GM23338 (cell line): ENCODE measurements around the gene NOD1. TPM values are rescaled to one million over a fixed set of nuclear protein-coding genes. Genes with fewer than 3 reads are reported as not detected.

ENCODE experiments used
- ATAC-seq: fragments of 200-7000 bp; cut with Tn5 transposase; 3 replicates; pipeline ENCODE4 v1.9.1; 2020
- DNase-seq: peaks from one replicate; pipeline ENCODE4 v3.0.0-alpha.2; 2015; ENCODE audit warnings: low spot score
- H2AFZ ChIP-seq: fragments of 200-600 bp; sonication (generic); 2 replicates; pipeline ENCODE4 v1.8.0; 2016; ENCODE audit warnings: antibody characterized with exemption, mild to moderate bottlenecking, moderate library complexity
- H3F3A ChIP-seq: fragments of 200-600 bp; sonication (generic); replicated peaks from 2 replicates; pipeline ENCODE4 v1.8.0; 2017; ENCODE audit warnings: antibody characterized with exemption, mixed run types, low read depth
- H3K27ac ChIP-seq: fragments of 200-600 bp; sonication (generic); 2 replicates; pipeline ENCODE4 v1.6.1; 2016; ENCODE audit warnings: low read depth
- H3K27me3 ChIP-seq: fragments of 200-600 bp; sonication (generic); 2 replicates; pipeline ENCODE4 v1.8.0; 2016; ENCODE audit warnings: mild to moderate bottlenecking, mixed run types, moderate library complexity; ENCODE audit not compliant: insufficient read depth
- H3K36me3 ChIP-seq: fragments of 200-600 bp; sonication (generic); 2 replicates; pipeline ENCODE4 v1.8.0; 2016; ENCODE audit warnings: mild to moderate bottlenecking; ENCODE audit not compliant: insufficient read depth
- H3K4me1 ChIP-seq: fragments of 200-600 bp; sonication (generic); 2 replicates; pipeline ENCODE4 v1.8.0; 2016; ENCODE audit warnings: mild to moderate bottlenecking, moderate library complexity; ENCODE audit not compliant: insufficient read depth
- H3K4me2 ChIP-seq: fragments of 200-600 bp; sonication (generic); 2 replicates; pipeline ENCODE4 v1.7.1; 2017; ENCODE audit warnings: mixed run types
- H3K4me3 ChIP-seq: fragments of 200-600 bp; sonication (generic); 2 replicates; pipeline ENCODE4 v1.6.1; 2016; ENCODE audit warnings: mixed run types
- H3K79me2 ChIP-seq: fragments of 200-600 bp; sonication (generic); replicated peaks from 2 replicates; pipeline ENCODE4 v1.8.0; 2017; ENCODE audit warnings: mild to moderate bottlenecking; ENCODE audit not compliant: insufficient read depth
- H3K9me2 ChIP-seq: fragments of 200-600 bp; sonication (generic); 2 replicates; pipeline ENCODE4 v1.8.0; 2017; ENCODE audit not compliant: insufficient read depth
- H4K20me1 ChIP-seq: fragments of 200-600 bp; sonication (generic); replicated peaks from 2 replicates; pipeline ENCODE4 v1.8.0; 2017; ENCODE audit warnings: mild to moderate bottlenecking; ENCODE audit not compliant: insufficient read depth
- H3K27ac Mint-ChIP-seq: 2 replicates; pipeline ENCODE4 v1.8.0; 2020; ENCODE audit warnings: inconsistent platforms, mild to moderate bottlenecking, moderate library complexity, mixed read lengths
- H3K27me3 Mint-ChIP-seq: 3 replicates; pipeline ENCODE4 v1.8.0; 2022; ENCODE audit warnings: low read depth, mild to moderate bottlenecking, moderate library complexity, mixed read lengths, inconsistent platforms; ENCODE audit not compliant: insufficient read depth, poor library complexity
- H3K36me3 Mint-ChIP-seq: 3 replicates; pipeline ENCODE4 v1.8.0; 2021; ENCODE audit warnings: low read depth, mild to moderate bottlenecking, inconsistent platforms, moderate library complexity, mixed read lengths
- H3K4me1 Mint-ChIP-seq: 3 replicates; pipeline ENCODE4 v1.8.0; 2020; ENCODE audit warnings: mild to moderate bottlenecking, inconsistent platforms, mixed read lengths
- H3K4me3 Mint-ChIP-seq: 3 replicates; pipeline ENCODE4 v1.8.0; 2021; ENCODE audit warnings: moderate library complexity, mild to moderate bottlenecking, inconsistent platforms, mixed read lengths
- H3K9me3 Mint-ChIP-seq: 3 replicates; pipeline ENCODE4 v1.8.0; 2020; ENCODE audit warnings: moderate library complexity, mild to moderate bottlenecking, inconsistent platforms, mixed read lengths
- EZH2 ChIP-seq: fragments of 200-600 bp; sonication (generic); IDR thresholded peaks from one replicate; pipeline ENCODE4 v1.8.0; 2017; ENCODE audit warnings: antibody characterized with exemption, mild to moderate bottlenecking, low read depth; ENCODE audit not compliant: unreplicated experiment
- EZH2phosphoT487 ChIP-seq: fragments of 200-600 bp; sonication (generic); IDR thresholded peaks from one replicate; pipeline ENCODE4 v1.8.1; 2018; ENCODE audit warnings: antibody characterized with exemption; ENCODE audit not compliant: unreplicated experiment
- JUNB ChIP-seq: IDR thresholded peaks from one replicate; pipeline ENCODE4 v1.6.1; 2016; ENCODE audit warnings: antibody characterized with exemption; ENCODE audit not compliant: unreplicated experiment
- NANOG ChIP-seq: IDR thresholded peaks from 2 replicates; pipeline ENCODE4 v1.6.1; 2016; ENCODE audit warnings: antibody characterized with exemption, borderline replicate concordance
- polyA plus RNA-seq: library from polyadenylated mRNA; unstranded; fragments of >200 nt; fragmentation: Nextera tagmentation; extraction: Ambion mirVana; gene quantifications from 2 replicates; pipeline ENCODE4 v1.2.1, GENCODE V29; 2016
- total RNA-seq: library from RNA; depleted of rRNA; stranded (reverse); fragments of >200 nt; shearing (Covaris generic); gene quantifications from 2 replicates; pipeline ENCODE4 v1.2.3, GENCODE V29; 2014
- TF ChIP-seq, protein P1 (sequence below): fragments of 250-450 bp; sonication (Bioruptor Pico); IDR thresholded peaks from 2 replicates; pipeline ENCODE4 v1.5.0; 2020; ENCODE audit warnings: mild to moderate bottlenecking, moderate library complexity

Gene NOD1
- total and polyA plus RNA-seq, 2 experiments from 2014 or later: 2.1 to 7.3 TPM

DNA sequence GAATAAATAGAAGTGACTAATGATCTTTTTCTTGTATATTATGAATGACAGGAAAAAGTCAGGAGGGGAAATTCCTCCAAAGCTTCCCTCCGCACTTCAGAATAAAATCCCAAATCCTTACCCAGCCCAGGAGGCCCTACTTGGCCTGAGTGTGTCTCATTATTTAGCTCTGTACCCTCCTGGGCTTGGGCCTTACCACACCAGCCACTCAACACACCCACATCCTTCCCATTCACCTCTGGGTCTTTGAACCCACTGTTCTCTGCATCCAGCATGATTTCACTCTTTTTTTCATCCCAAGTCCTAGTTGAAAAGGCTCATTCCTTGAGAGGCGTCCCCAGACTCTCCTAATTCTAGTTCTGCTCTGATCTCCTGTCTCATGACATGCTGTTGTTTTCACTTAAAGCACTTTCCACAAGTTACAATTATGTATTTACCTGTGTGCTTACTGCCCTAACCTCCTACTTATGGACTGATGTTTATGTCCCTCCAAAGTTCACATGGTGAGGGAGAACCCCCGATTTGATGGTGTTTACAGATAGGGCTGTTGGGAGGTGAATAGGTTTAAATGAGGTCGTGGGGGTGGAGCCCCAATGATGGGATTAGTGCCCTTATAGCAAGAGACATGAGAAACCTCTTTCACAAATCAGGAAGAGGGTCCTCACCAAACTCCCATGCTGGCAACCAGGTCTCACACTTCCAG is 6.4 kb downstream of the NOD1 start (continued):
- TF ChIP-seq, protein P1, sequence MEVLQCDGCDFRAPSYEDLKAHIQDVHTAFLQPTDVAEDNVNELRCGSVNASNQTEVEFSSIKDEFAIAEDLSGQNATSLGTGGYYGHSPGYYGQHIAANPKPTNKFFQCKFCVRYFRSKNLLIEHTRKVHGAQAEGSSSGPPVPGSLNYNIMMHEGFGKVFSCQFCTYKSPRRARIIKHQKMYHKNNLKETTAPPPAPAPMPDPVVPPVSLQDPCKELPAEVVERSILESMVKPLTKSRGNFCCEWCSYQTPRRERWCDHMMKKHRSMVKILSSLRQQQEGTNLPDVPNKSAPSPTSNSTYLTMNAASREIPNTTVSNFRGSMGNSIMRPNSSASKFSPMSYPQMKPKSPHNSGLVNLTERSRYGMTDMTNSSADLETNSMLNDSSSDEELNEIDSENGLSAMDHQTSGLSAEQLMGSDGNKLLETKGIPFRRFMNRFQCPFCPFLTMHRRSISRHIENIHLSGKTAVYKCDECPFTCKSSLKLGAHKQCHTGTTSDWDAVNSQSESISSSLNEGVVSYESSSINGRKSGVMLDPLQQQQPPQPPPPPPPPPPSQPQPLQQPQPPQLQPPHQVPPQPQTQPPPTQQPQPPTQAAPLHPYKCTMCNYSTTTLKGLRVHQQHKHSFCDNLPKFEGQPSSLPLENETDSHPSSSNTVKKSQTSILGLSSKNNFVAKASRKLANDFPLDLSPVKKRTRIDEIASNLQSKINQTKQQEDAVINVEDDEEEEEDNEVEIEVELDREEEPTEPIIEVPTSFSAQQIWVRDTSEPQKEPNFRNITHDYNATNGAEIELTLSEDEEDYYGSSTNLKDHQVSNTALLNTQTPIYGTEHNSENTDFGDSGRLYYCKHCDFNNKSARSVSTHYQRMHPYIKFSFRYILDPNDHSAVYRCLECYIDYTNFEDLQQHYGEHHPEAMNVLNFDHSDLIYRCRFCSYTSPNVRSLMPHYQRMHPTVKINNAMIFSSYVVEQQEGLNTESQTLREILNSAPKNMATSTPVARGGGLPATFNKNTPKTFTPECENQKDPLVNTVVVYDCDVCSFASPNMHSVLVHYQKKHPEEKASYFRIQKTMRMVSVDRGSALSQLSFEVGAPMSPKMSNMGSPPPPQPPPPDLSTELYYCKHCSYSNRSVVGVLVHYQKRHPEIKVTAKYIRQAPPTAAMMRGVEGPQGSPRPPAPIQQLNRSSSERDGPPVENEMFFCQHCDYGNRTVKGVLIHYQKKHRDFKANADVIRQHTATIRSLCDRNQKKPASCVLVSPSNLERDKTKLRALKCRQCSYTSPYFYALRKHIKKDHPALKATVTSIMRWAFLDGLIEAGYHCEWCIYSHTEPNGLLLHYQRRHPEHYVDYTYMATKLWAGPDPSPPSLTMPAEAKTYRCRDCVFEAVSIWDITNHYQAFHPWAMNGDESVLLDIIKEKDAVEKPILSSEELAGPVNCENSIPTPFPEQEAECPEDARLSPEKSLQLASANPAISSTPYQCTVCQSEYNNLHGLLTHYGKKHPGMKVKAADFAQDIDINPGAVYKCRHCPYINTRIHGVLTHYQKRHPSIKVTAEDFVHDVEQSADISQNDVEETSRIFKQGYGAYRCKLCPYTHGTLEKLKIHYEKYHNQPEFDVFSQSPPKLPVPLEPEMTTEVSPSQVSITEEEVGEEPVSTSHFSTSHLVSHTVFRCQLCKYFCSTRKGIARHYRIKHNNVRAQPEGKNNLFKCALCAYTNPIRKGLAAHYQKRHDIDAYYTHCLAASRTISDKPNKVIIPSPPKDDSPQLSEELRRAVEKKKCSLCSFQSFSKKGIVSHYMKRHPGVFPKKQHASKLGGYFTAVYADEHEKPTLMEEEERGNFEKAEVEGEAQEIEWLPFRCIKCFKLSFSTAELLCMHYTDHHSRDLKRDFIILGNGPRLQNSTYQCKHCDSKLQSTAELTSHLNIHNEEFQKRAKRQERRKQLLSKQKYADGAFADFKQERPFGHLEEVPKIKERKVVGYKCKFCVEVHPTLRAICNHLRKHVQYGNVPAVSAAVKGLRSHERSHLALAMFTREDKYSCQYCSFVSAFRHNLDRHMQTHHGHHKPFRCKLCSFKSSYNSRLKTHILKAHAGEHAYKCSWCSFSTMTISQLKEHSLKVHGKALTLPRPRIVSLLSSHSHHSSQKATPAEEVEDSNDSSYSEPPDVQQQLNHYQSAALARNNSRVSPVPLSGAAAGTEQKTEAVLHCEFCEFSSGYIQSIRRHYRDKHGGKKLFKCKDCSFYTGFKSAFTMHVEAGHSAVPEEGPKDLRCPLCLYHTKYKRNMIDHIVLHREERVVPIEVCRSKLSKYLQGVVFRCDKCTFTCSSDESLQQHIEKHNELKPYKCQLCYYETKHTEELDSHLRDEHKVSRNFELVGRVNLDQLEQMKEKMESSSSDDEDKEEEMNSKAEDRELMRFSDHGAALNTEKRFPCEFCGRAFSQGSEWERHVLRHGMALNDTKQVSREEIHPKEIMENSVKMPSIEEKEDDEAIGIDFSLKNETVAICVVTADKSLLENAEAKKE (CRISPR knock-in tag): no peak
- no peak for TF ChIP-seq EZH2phosphoT487
- TF ChIP-seq NANOG: no peak
- no peak for TF ChIP-seq JUNB
- no peak for TF ChIP-seq EZH2

DNA sequence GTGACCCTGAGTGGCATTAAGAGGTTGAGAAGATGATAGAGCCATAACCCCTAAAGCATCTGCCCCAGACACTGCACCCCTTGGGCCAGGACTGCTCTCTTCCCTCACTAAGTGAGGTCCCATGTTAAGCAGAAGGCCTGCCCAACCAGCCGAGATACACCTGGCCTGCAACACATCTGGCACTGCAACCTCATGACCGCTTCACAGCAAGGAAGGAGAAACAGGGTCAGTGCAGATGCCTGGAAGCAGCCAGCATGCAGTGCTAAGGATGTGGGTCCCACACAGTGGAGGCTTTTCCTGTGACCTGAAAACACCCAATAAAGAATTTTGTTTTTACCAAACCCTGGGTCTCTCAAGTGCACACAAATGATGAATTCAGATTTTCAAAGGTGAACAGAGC is 7.4 kb downstream of the NOD1 start:
- H3K36me3 ChIP-seq: no peaks in the 10 kb centered on the region
- H3K27ac ChIP-seq: no peak overlapping the region
- H3K27me3 Mint-ChIP-seq: peaks cover 2% of the 10 kb centered on the region
- H3K79me2 ChIP-seq: peaks cover 16% of the 10 kb centered on the region
- DNase-seq: no peak
- H3K36me3 Mint-ChIP-seq: no peaks in the 10 kb centered on the region
- H3K9me2 ChIP-seq: no peaks in the 10 kb centered on the region
- H3K4me2 ChIP-seq: no peak overlapping the region
- H3K27ac Mint-ChIP-seq: no peak overlapping the region
- no peaks in the 10 kb centered on the region for H3K9me3 Mint-ChIP-seq
- no peak overlapping the region for H2AFZ ChIP-seq
- no peaks in the 10 kb centered on the region for H3F3A ChIP-seq
- H3K4me3 ChIP-seq: no peak overlapping the region
- no peak overlapping the region for H3K4me3 Mint-ChIP-seq
- peaks cover 14% of the 10 kb centered on the region for H3K4me1 ChIP-seq
- H3K4me1 Mint-ChIP-seq: peaks cover 14% of the 10 kb centered on the region
- H4K20me1 ChIP-seq: no peaks in the 10 kb centered on the region; the same call in 1 of the 2 replicates
- no peak for ATAC-seq
- H3K27me3 ChIP-seq: no peaks in the 10 kb centered on the region
- TF ChIP-seq, protein P1 (CRISPR knock-in tag): no peak
